MM.1S (cell line): ENCODE measurements around the gene HMGCLL1.

ENCODE experiments used
- CTCF ChIP-seq: fragments of 300-600 bp; sonication (generic); IDR thresholded peaks from 2 replicates; pipeline ENCODE4 v1.5.1; 2016; ENCODE audit warnings: antibody characterized with exemption, low read length, mixed read lengths
- EZH2 ChIP-seq: fragments of 300-600 bp; sonication (generic); optimal IDR thresholded peaks from 2 replicates; pipeline ENCODE3; 2017; ENCODE audit warnings: low read depth, mild to moderate bottlenecking, antibody characterized with exemption, low read length, mixed read lengths
- EZH2phosphoT487 ChIP-seq: fragments of 300-600 bp; sonication (generic); IDR thresholded peaks from 2 replicates; pipeline ENCODE4 v1.6.1; 2018; ENCODE audit warnings: antibody characterized with exemption, low read length

GRCh38 chr6:55518529-55519060 lies 60.4 kb downstream of the HMGCLL1 start:
- TF ChIP-seq CTCF (no peak), EZH2 (no peak), EZH2phosphoT487 (no peak)
